Nephron progenitor cell (in vitro differentiated cells): Measurements from ENCODE around the gene DLL4.

ENCODE experiments used
- DNase-seq: peaks from one replicate; pipeline ENCODE4 v3.0.0; 2021
- H3K27ac Mint-ChIP-seq: 2 replicates; pipeline ENCODE4 v1.8.0; 2021; ENCODE audit warnings: mild to moderate bottlenecking, moderate library complexity, mixed read lengths
- H3K27me3 Mint-ChIP-seq: 2 replicates; pipeline ENCODE4 v1.8.0; 2021; ENCODE audit warnings: mild to moderate bottlenecking, low read depth, mixed read lengths; ENCODE audit not compliant: poor library complexity
- H3K36me3 Mint-ChIP-seq: 2 replicates; pipeline ENCODE4 v1.8.0; 2021; ENCODE audit warnings: low read depth, mixed read lengths
- H3K4me1 Mint-ChIP-seq: 2 replicates; pipeline ENCODE4 v1.8.0; 2021; ENCODE audit warnings: mixed read lengths
- H3K4me3 Mint-ChIP-seq: 2 replicates; pipeline ENCODE4 v1.8.0; 2021; ENCODE audit warnings: mild to moderate bottlenecking, moderate library complexity, mixed read lengths
- H3K9me3 Mint-ChIP-seq: 2 replicates; pipeline ENCODE4 v1.8.0; 2021; ENCODE audit warnings: mild to moderate bottlenecking, moderate library complexity, mixed read lengths
- TF ChIP-seq, protein P1 (sequence below): fragments of 200-600 bp; sonication (generic); IDR thresholded peaks from 2 replicates; pipeline ENCODE4 v1.5.0; 2021; ENCODE audit warnings: antibody characterized with exemption

The DLL4 gene

DNA sequence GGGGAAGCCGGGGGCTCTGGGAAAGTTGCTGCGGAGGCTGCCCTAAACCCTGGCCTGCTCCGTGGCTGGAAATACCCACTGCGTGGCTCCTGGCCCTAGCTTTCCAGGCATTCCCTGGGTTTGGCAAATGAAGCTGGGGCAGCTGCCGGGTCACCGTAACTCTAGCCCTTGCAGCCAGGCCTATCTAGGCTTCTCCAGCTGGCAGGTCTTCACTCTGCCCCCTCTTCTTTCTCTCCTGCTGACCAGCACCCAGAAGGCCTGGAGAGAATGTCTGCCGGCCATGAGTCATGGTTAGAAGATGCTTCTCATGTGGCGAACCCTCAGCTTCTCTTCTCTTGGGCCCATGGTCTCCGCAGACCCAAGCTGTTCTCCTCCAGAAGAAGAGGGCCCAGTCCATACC, 5.6 kb upstream of the DLL4 start:
- Mint-ChIP-seq H3K4me3 (no peak overlapping the region), H3K27me3 (peaks cover 66% of the 10 kb centered on the region), H3K36me3 (no peaks in the 10 kb centered on the region), H3K27ac (no peak overlapping the region), H3K4me1 (peaks cover 64% of the 10 kb centered on the region), H3K9me3 (no peaks in the 10 kb centered on the region)
- TF ChIP-seq, protein P1, sequence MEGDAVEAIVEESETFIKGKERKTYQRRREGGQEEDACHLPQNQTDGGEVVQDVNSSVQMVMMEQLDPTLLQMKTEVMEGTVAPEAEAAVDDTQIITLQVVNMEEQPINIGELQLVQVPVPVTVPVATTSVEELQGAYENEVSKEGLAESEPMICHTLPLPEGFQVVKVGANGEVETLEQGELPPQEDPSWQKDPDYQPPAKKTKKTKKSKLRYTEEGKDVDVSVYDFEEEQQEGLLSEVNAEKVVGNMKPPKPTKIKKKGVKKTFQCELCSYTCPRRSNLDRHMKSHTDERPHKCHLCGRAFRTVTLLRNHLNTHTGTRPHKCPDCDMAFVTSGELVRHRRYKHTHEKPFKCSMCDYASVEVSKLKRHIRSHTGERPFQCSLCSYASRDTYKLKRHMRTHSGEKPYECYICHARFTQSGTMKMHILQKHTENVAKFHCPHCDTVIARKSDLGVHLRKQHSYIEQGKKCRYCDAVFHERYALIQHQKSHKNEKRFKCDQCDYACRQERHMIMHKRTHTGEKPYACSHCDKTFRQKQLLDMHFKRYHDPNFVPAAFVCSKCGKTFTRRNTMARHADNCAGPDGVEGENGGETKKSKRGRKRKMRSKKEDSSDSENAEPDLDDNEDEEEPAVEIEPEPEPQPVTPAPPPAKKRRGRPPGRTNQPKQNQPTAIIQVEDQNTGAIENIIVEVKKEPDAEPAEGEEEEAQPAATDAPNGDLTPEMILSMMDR = no peak
- DNase-seq = no peak

DNA sequence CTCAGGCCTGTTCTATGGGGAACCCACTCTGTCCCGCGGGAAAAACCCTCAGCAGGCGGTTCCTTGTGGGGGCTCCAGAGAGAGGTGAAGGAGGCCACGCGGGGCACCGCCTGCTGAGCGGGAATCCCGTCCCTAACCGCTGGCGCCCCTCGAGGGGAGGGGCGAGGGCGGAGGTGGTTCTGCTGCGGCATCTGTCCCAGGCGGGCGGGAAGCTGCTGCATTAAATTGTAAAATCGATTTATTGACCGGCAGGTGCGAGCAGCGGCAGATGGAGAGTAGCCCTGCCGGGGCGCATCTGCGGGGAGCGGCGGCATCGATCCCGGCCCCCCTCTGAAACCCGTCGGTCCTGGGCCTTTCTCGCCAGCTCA, 3.7 kb upstream of the DLL4 start:
- H3K9me3 Mint-ChIP-seq = no peaks in the 10 kb centered on the region
- peaks cover 57% of the 10 kb centered on the region for H3K4me1 Mint-ChIP-seq
- TF ChIP-seq, protein P1 = no peak
- H3K4me3 Mint-ChIP-seq = peak overlapping the region; percentile 19
- H3K27me3 Mint-ChIP-seq = peaks cover 85% of the 10 kb centered on the region
- no peak for DNase-seq
- no peak overlapping the region for H3K27ac Mint-ChIP-seq
- H3K36me3 Mint-ChIP-seq = no peaks in the 10 kb centered on the region

DNA sequence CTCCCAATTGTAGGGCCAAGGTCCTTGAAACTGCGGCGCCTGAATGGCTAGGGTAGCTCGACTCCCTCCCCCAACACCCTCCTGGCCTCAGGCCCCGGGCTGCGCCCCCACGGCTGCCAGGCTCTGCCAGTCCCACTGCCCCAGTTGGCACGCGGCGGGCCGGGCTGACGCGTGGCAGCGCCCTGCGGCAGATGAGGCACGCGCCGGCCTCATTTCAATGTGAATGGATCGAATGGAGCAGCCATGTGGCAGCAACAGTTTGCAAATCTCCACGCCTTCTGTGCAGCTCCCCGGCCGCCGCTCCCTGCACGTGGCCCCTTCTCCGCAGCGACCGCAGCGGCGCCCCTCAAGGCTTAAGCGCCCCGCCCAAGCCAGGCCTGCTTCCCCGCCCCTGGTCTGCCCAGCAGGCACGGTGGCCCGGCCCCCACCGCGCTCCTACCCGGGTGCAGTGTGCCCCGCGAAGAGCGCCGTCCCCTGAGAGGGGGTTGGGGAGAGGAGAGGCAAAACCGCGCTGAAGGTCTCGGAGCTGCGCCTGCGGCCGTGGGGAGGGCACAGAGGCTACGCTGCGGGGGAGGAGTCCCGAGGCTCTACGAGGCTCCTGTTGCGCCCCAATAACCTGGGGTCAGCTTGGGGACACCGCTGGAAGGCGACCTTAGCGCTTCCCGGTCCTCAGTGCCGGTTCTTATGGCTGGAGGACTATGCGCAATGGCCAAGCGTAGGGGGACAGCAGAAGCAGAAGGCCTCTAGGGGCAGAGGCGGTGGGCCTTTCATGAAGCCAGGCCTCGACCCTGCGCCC, 3.1 kb upstream of the DLL4 start:
- peaks cover 91% of the 10 kb centered on the region for H3K27me3 Mint-ChIP-seq
- no peak overlapping the region for H3K27ac Mint-ChIP-seq
- DNase-seq = peak; percentile 64
- H3K36me3 Mint-ChIP-seq = no peaks in the 10 kb centered on the region
- H3K9me3 Mint-ChIP-seq = no peaks in the 10 kb centered on the region
- TF ChIP-seq, protein P1 = no peak
- H3K4me1 Mint-ChIP-seq = peaks cover 62% of the 10 kb centered on the region
- peak overlapping the region; percentile 68 for H3K4me3 Mint-ChIP-seq

DNA sequence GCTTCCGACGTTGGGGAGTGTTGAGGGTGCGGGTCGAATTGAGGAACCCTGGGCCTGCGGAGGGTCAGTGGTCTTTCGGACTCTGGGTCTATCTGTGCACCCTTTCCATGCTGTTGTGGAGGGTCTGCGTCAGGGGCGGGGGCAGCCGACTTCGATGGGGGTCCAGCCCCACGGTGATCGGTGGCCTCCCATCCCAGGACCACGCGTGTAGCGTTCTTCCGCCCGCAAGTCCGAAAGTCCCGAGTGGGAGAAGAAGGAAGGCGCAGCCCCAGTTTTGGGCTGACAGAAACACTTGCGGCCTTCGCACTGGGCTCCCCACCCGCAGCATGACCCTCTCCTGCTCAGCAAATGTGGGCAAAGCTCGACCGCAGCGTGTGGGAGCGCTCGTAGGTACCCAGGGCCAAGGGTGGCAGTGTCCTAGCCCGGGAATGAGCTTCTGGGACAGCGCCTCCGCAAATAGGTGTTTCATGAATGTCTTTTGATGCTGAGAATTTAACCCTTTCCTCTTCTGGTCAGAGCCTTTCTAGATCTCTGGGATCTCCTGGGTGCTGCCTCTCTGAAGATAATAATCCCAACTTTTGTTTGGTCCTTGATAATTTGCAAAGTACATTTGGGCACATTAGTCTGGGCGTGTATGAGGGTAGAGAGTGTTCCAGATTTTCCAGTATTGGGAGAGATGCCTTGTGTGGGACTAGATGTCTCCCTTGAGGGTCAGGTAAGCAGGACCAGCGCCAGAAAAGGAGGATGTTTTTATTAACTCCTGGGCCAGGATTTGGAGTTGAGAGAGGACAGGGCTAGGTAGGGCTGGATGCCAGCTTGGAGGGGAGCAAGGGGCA, 2.3 kb upstream of the DLL4 start:
- Mint-ChIP-seq H3K36me3 (no peaks in the 10 kb centered on the region), H3K27me3 (peaks cover 97% of the 10 kb centered on the region), H3K27ac (no peak overlapping the region), H3K9me3 (no peaks in the 10 kb centered on the region), H3K4me3 (peak overlapping the region; percentile 76), H3K4me1 (peaks cover 70% of the 10 kb centered on the region)
- TF ChIP-seq, protein P1 = no peak
- no peak for DNase-seq

DNA sequence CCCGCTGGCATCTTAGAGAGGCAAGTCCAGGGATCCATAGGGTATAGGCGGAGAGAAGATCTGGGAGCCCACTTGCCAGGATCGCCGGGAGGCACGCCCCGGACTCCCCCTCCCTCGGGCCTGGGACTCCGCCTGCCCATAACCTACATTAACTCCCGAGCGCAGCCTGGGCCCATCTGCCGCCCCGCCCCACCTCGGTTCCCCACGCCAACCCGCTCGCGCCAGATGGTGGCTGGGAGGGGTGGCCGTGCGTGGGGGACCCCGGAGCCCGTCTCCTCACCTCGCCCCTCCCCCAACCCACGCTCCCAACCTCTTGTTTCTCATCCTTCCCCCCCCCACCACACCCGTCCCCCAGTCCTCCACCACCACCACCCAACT, 1.7 kb upstream of the DLL4 start:
- Mint-ChIP-seq H3K4me1 (peaks cover 70% of the 10 kb centered on the region), H3K9me3 (no peaks in the 10 kb centered on the region), H3K27me3 (peaks cover 95% of the 10 kb centered on the region), H3K27ac (no peak overlapping the region), H3K4me3 (peak overlapping the region; percentile 76), H3K36me3 (no peaks in the 10 kb centered on the region)
- TF ChIP-seq, protein P1 = no peak
- DNase-seq = no peak
